HEK293 (cell line): ENCODE measurements around the gene REN.

Experiments used
- CTCF ChIA-PET: fragments of 350-600 bp; formaldehyde crosslinking; extraction: SDS; loops from one replicate; lab custom pipeline; 2021; ENCODE audit warnings: antibody characterized with exemption; lab: Yijun Ruan, JAX
- POLR2A ChIA-PET: fragments of 300-600 bp; formaldehyde crosslinking; extraction: SDS; loops from one replicate; lab custom pipeline; 2020; ENCODE audit warnings: antibody characterized with exemption, inconsistent platforms; lab: Yijun Ruan, JAX
- H3K27ac ChIP-seq: fragments of 200-500 bp; sonication (Bioruptor generic); 2 replicates; pipeline ENCODE4 v1.5.1; 2014; ENCODE audit warnings: low read depth, low read length, control low read depth, inconsistent platforms; ENCODE audit errors: extremely low read depth
- H3K36me3 ChIP-seq, 2 experiments: fragments of 200-500 bp in 1 of 2; sonication (Bioruptor generic) in 1 of 2; 1 replicate in 1 of 2; 2 replicates in 1 of 2; pipeline ENCODE4 v1.5.1; 2014 to 2017; ENCODE audit warnings: inconsistent platforms in 2 of 2, low read length in 2 of 2; ENCODE audit not compliant: control insufficient read depth in 2 of 2, insufficient read depth in 1 of 2
- H3K4me1 ChIP-seq: fragments of 200-500 bp; sonication (Bioruptor generic); 2 replicates; pipeline ENCODE4 v1.5.1; 2014; ENCODE audit warnings: mild to moderate bottlenecking, low read length, inconsistent platforms; ENCODE audit not compliant: control insufficient read depth, insufficient read depth
- H3K4me3 ChIP-seq: 2 replicates; pipeline ENCODE4 v1.5.1; 2011; ENCODE audit warnings: low read depth, mild to moderate bottlenecking, control low read depth, low read length, moderate library complexity
- H3K9me3 ChIP-seq: fragments of 200-500 bp; sonication (Bioruptor generic); 2 replicates; pipeline ENCODE4 v1.5.1; 2014; ENCODE audit warnings: low read depth, low read length, inconsistent platforms; ENCODE audit not compliant: control insufficient read depth, insufficient read depth
- BCL6B ChIP-seq: fragments of 450-650 bp; formaldehyde crosslinking; IDR thresholded peaks from 2 replicates; pipeline ENCODE4 v1.5.1; 2017; ENCODE audit warnings: missing biosample characterization, missing genetic modification characterization
- CTCF ChIP-seq: fragments of 450-650 bp; formaldehyde crosslinking; IDR thresholded peaks from 2 replicates; pipeline ENCODE4 v1.5.1; 2016; ENCODE audit warnings: missing biosample characterization, missing genetic modification characterization
- FEZF1 ChIP-seq: fragments of 450-650 bp; formaldehyde crosslinking; IDR thresholded peaks from 2 replicates; pipeline ENCODE4 v1.5.1; 2016; ENCODE audit warnings: missing biosample characterization, missing genetic modification characterization
- PRDM4 ChIP-seq: fragments of 450-650 bp; formaldehyde crosslinking; IDR thresholded peaks from 2 replicates; pipeline ENCODE4 v1.5.1; 2017; ENCODE audit warnings: missing biosample characterization, missing genetic modification characterization
- SCRT1 ChIP-seq: fragments of 450-650 bp; formaldehyde crosslinking; IDR thresholded peaks from 2 replicates; pipeline ENCODE4 v1.5.1; 2016; ENCODE audit warnings: missing biosample characterization, missing genetic modification characterization, borderline replicate concordance
- TRIM28 ChIP-seq: IDR thresholded peaks from 2 replicates; pipeline ENCODE4 v1.6.1; 2011; ENCODE audit warnings: low read length, control low read depth, borderline replicate concordance
- ZBTB20 ChIP-seq: fragments of 450-650 bp; formaldehyde crosslinking; IDR thresholded peaks from 2 replicates; pipeline ENCODE4 v1.5.1; 2016; ENCODE audit warnings: missing biosample characterization, missing genetic modification characterization
- ZFP37 ChIP-seq: fragments of 450-650 bp; formaldehyde crosslinking; IDR thresholded peaks from 2 replicates; pipeline ENCODE4 v1.5.1; 2016; ENCODE audit warnings: missing biosample characterization, missing genetic modification characterization
- ZNF132 ChIP-seq: fragments of 450-650 bp; formaldehyde crosslinking; IDR thresholded peaks from 2 replicates; pipeline ENCODE4 v1.5.1; 2017; ENCODE audit warnings: missing biosample characterization, missing genetic modification characterization, borderline replicate concordance
- ZNF138 ChIP-seq: fragments of 450-650 bp; formaldehyde crosslinking; IDR thresholded peaks from 2 replicates; pipeline ENCODE4 v1.5.1; 2016; ENCODE audit warnings: missing biosample characterization, missing genetic modification characterization, borderline replicate concordance
- ZNF148 ChIP-seq: fragments of 450-650 bp; formaldehyde crosslinking; IDR thresholded peaks from 2 replicates; pipeline ENCODE4 v1.5.0; 2017; ENCODE audit warnings: missing biosample characterization, missing genetic modification characterization, borderline replicate concordance
- ZNF16 ChIP-seq: fragments of 450-650 bp; formaldehyde crosslinking; IDR thresholded peaks from 2 replicates; pipeline ENCODE4 v1.5.1; 2016; ENCODE audit warnings: low read depth, missing biosample characterization, missing genetic modification characterization
- ZNF174 ChIP-seq: fragments of 450-650 bp; formaldehyde crosslinking; IDR thresholded peaks from 2 replicates; pipeline ENCODE4 v1.5.0; 2017; ENCODE audit warnings: missing biosample characterization, mild to moderate bottlenecking, missing genetic modification characterization
- ZNF175 ChIP-seq: fragments of 450-650 bp; formaldehyde crosslinking; IDR thresholded peaks from 2 replicates; pipeline ENCODE4 v1.5.1; 2016; ENCODE audit warnings: missing biosample characterization, missing genetic modification characterization
- ZNF214 ChIP-seq: fragments of 450-650 bp; formaldehyde crosslinking; IDR thresholded peaks from 2 replicates; pipeline ENCODE4 v1.5.1; 2017; ENCODE audit warnings: missing biosample characterization, mild to moderate bottlenecking, missing genetic modification characterization, borderline replicate concordance
- ZNF239 ChIP-seq: fragments of 450-650 bp; formaldehyde crosslinking; IDR thresholded peaks from 2 replicates; pipeline ENCODE4 v1.5.1; 2016; ENCODE audit warnings: missing biosample characterization, missing genetic modification characterization
- ZNF366 ChIP-seq: fragments of 450-650 bp; formaldehyde crosslinking; conservative IDR thresholded peaks from 2 replicates; pipeline ENCODE4 v1.5.1; 2016; ENCODE audit warnings: missing biosample characterization, missing genetic modification characterization
- ZNF391 ChIP-seq: fragments of 450-650 bp; formaldehyde crosslinking; IDR thresholded peaks from 2 replicates; pipeline ENCODE4 v1.5.1; 2016; ENCODE audit warnings: low read depth, missing biosample characterization, missing genetic modification characterization, borderline replicate concordance
- ZNF580 ChIP-seq: fragments of 450-650 bp; formaldehyde crosslinking; IDR thresholded peaks from 2 replicates; pipeline ENCODE4 v1.5.1; 2016; ENCODE audit warnings: missing biosample characterization, missing genetic modification characterization
- ZNF664 ChIP-seq: fragments of 450-650 bp; formaldehyde crosslinking; IDR thresholded peaks from 2 replicates; pipeline ENCODE4 v1.5.1; 2016; ENCODE audit warnings: missing biosample characterization, missing genetic modification characterization
- ZNF701 ChIP-seq: fragments of 450-650 bp; formaldehyde crosslinking; IDR thresholded peaks from 2 replicates; pipeline ENCODE4 v1.5.1; 2016; ENCODE audit warnings: missing biosample characterization, missing genetic modification characterization
- ZSCAN4 ChIP-seq: fragments of 450-650 bp; formaldehyde crosslinking; IDR thresholded peaks from 2 replicates; pipeline ENCODE4 v1.5.1; 2017; ENCODE audit warnings: missing biosample characterization, missing genetic modification characterization

The REN gene

GRCh38 chr1:204147406-204148383, 18.4 kb downstream of the REN start:
- H3K4me3 ChIP-seq, result no peak overlapping the region
- CTCF ChIA-PET, result interaction anchor here (0.7 to 1.5 kb wide), 2 partner anchors 11 to 15 kb away, joined by 4 to 6 read pairs; no protein-coding TSS in a partner anchor
- POLR2A ChIA-PET, result no interaction called here
- peaks cover 3% of the 10 kb centered on the region for H3K4me1 ChIP-seq
- no peak overlapping the region for H3K27ac ChIP-seq
- H3K9me3 ChIP-seq, result no peaks in the 10 kb centered on the region
- TF ChIP-seq ZNF391, result no peak
- TF ChIP-seq FEZF1 (tag by site-specific recombination), result no peak
- no peak for TF ChIP-seq ZNF214
- TF ChIP-seq ZFP37 (tag by site-specific recombination), result no peak
- TF ChIP-seq CTCF (tag by site-specific recombination), result no peak
- TF ChIP-seq ZNF138 (tag by site-specific recombination), result no peak
- TF ChIP-seq TRIM28, result no peak
- TF ChIP-seq SCRT1 (tag by site-specific recombination), result no peak
- no peak for TF ChIP-seq PRDM4
- no peak for TF ChIP-seq ZNF174 (tag by site-specific recombination)
- TF ChIP-seq, all 188 proteins: peak for 0
- H3K36me3 ChIP-seq, result peaks cover 0 to 12% of the 10 kb centered on the region in 2 experiments; a peak in 1 of 3 replicates

- TF ChIP-seq ZNF16 (tag by site-specific recombination), result no peak
- no peak for TF ChIP-seq ZNF175 (tag by site-specific recombination)
- no peak for TF ChIP-seq BCL6B (tag by site-specific recombination)
- TF ChIP-seq ZNF148 (tag by site-specific recombination), result no peak
- no peak for TF ChIP-seq ZNF366 (tag by site-specific recombination)
- TF ChIP-seq ZNF132 (tag by site-specific recombination), result no peak
- TF ChIP-seq ZNF239 (tag by site-specific recombination), result no peak
- no peak for TF ChIP-seq ZNF580 (tag by site-specific recombination)
- TF ChIP-seq ZNF664 (tag by site-specific recombination), result no peak
- TF ChIP-seq ZNF701, result no peak
- no peak for TF ChIP-seq ZBTB20 (tag by site-specific recombination)
- TF ChIP-seq ZSCAN4 (tag by site-specific recombination), result no peak
- CTCF ChIA-PET, result interaction anchor here (0.7 kb wide), 1 partner anchor 10 kb away, joined by 4 read pairs; no protein-coding TSS in a partner anchor
- Histone ChIP-seq H3K27ac (no peak overlapping the region), H3K4me3 (no peak overlapping the region), H3K9me3 (no peaks in the 10 kb centered on the region), H3K36me3 (peaks cover 0 to 12% of the 10 kb centered on the region in 2 experiments; a peak in 1 of 3 replicates), H3K4me1 (no peaks in the 10 kb centered on the region)
- POLR2A ChIA-PET, result no interaction called here
Observed at GRCh38 chr1:204146965-204147364, 19.2 kb downstream of the REN start.
